PC-9 (cell line): Measurements from ENCODE around the gene SIAH2.

Source experiments
- CTCF ChIP-seq: fragments of 200-600 bp; sonication (generic); conservative IDR thresholded peaks from 2 replicates; pipeline ENCODE4 v1.6.1; 2017; ENCODE audit warnings: mixed run types, antibody characterized with exemption, mild to moderate bottlenecking, moderate library complexity
- EZH2 ChIP-seq: fragments of 200-600 bp; sonication (generic); IDR thresholded peaks from 2 replicates; pipeline ENCODE4 v1.8.0; 2017; ENCODE audit warnings: antibody characterized with exemption, low read depth

GRCh38 chr3:150803440-150803985 is 40.5 kb upstream of the SIAH2 start:
- TF ChIP-seq CTCF = no peak
- no peak for TF ChIP-seq EZH2
